ENCODE data around the gene TAS2R38.

GRCh38 chr7:141960687-141961422 lies 12.7 kb downstream of the TAS2R38 start:
- TF ChIP-seq, protein P1, sequence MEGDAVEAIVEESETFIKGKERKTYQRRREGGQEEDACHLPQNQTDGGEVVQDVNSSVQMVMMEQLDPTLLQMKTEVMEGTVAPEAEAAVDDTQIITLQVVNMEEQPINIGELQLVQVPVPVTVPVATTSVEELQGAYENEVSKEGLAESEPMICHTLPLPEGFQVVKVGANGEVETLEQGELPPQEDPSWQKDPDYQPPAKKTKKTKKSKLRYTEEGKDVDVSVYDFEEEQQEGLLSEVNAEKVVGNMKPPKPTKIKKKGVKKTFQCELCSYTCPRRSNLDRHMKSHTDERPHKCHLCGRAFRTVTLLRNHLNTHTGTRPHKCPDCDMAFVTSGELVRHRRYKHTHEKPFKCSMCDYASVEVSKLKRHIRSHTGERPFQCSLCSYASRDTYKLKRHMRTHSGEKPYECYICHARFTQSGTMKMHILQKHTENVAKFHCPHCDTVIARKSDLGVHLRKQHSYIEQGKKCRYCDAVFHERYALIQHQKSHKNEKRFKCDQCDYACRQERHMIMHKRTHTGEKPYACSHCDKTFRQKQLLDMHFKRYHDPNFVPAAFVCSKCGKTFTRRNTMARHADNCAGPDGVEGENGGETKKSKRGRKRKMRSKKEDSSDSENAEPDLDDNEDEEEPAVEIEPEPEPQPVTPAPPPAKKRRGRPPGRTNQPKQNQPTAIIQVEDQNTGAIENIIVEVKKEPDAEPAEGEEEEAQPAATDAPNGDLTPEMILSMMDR (IDR thresholded peaks at IDR 0.05), result no peak
- no peak for TF ChIP-seq POLR2A (IDR thresholded peaks at IDR 0.05)

Measured in testis (tissue), 2 donors.